BLaER1 treated with 17β-estradiol and CSF1 and Interleukin-3, amounts not matched to agents 10 nM and 100 nM (cell line): Measurements from ENCODE around the gene HEPHL1.

Source experiments
- H3K27ac ChIP-seq, 11 experiments: shearing (Covaris generic); formaldehyde crosslinking; 2 replicates each; pipeline ENCODE4 v1.8.1; 2022
- H3K27me3 ChIP-seq, 11 experiments: shearing (Covaris generic); formaldehyde crosslinking; 2 replicates each; pipeline ENCODE4 v1.8.1; 2022
- H3K36me3 ChIP-seq, 11 experiments: shearing (Covaris generic); formaldehyde crosslinking; 2 replicates each; pipeline ENCODE4 v1.8.1; 2022
- H3K4me1 ChIP-seq, 10 experiments: shearing (Covaris generic); formaldehyde crosslinking; 2 replicates each; pipeline ENCODE4 v1.8.1; 2022
- H3K4me2 ChIP-seq, 11 experiments: shearing (Covaris generic); formaldehyde crosslinking; 2 replicates each; pipeline ENCODE4 v1.8.1; 2022
- H3K4me3 ChIP-seq, 10 experiments: shearing (Covaris generic); formaldehyde crosslinking; 2 replicates each; pipeline ENCODE4 v1.8.1; 2022
- H3K9ac ChIP-seq, 11 experiments: shearing (Covaris generic); formaldehyde crosslinking; 2 replicates each; pipeline ENCODE4 v1.8.1; 2022
- H3K9me3 ChIP-seq, 11 experiments: shearing (Covaris generic); formaldehyde crosslinking; replicated peaks in 1 of 11; 2 replicates each; pipeline ENCODE4 v1.8.1; 2022
- H4K20me1 ChIP-seq, 11 experiments: shearing (Covaris generic); formaldehyde crosslinking; 2 replicates each; pipeline ENCODE4 v1.8.1; 2022
- Cebpa-rat ChIP-seq, 11 experiments: shearing (Covaris generic); IDR thresholded peaks; 2 replicates each; pipeline ENCODE4 v1.8.1; 2022

The HEPHL1 gene

GRCh38 chr11:94129512-94130297 lies 108.6 kb downstream of the HEPHL1 start:
- peak overlapping the region; percentile 72 to 94 (median 92) for H3K27ac ChIP-seq
- H3K36me3 ChIP-seq, result peaks cover 0 to 7% (median 0%) of the 10 kb centered on the region in 11 experiments; a peak in 5 of 22 replicates
- H3K4me1 ChIP-seq, result peaks cover 62 to 69% (median 66%) of the 10 kb centered on the region in 10 experiments
- peak overlapping the region; percentile 75 to 95 (median 85) for H3K4me3 ChIP-seq
- peak overlapping the region; percentile 86 to 96 (median 90) for H3K4me2 ChIP-seq
- peaks cover 9 to 15% (median 13%) of the 10 kb centered on the region in 11 experiments; a peak in 20 of 22 replicates for H3K9me3 ChIP-seq
- H3K27me3 ChIP-seq, result no peaks in the 10 kb centered on the region
- no peak for TF ChIP-seq Cebpa-rat (IDR thresholded peaks at IDR 0.05)
- peak overlapping the region; percentile 83 to 96 (median 92) for H3K9ac ChIP-seq
- peaks cover 0 to 54% (median 45%) of the 10 kb centered on the region in 11 experiments; a peak in 19 of 22 replicates for H4K20me1 ChIP-seq

DNA sequence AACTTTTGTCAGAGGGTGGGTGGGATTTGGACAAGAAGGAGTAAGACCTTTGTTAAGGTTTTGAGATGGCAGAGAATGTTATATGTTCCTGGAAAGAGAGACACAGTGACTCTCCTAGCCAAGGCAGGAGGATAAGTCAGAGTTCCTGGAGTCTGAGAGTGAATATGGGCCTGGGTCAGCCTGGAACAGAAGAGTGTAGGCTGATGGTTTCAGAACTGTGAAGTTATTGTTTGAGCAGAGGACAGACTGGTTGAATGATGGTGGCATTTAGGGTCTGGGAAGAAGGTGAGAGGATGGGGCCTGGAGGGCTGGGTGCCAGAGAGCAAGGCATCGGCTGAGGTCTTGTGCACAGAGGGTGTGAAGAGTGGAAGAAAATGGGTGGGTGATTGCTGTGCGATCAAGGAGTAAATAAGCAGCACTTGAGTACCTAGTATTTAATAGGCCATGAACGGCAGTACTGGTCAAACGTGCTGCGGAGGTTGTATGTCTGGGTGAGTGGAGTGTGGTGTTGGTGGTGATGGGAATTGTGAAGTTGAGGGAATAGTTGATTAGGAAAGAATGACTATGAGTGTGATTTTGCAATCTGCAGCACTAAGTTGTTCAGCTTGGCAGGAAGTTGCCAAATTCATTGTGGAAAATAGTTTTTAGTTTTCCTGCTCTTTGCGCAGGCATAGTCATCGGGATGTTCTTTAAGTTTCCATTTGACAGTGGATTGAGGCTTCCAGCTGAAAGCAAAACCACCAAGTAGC lies 109.3 kb downstream of the HEPHL1 start:
- no peaks in the 10 kb centered on the region for H3K27me3 ChIP-seq
- peaks cover 0 to 15% (median 2%) of the 10 kb centered on the region in 11 experiments; a peak in 10 of 22 replicates for H3K36me3 ChIP-seq
- peak overlapping the region; percentile 86 to 96 (median 90) for H3K4me2 ChIP-seq
- H3K9ac ChIP-seq, result peak overlapping the region; percentile 83 to 96 (median 92)
- peak overlapping the region; percentile 75 to 95 (median 85) for H3K4me3 ChIP-seq
- peaks cover 6 to 62% (median 50%) of the 10 kb centered on the region in 11 experiments; a peak in 19 of 22 replicates for H4K20me1 ChIP-seq
- H3K4me1 ChIP-seq, result peaks cover 70 to 76% (median 74%) of the 10 kb centered on the region in 10 experiments
- H3K9me3 ChIP-seq, result peaks cover under 1 to 14% (median 6%) of the 10 kb centered on the region in 11 experiments; a peak in 19 of 22 replicates
- TF ChIP-seq Cebpa-rat (IDR thresholded peaks at IDR 0.05), result peak in 2 of 11 experiments; percentile 54 to 55; a peak in 2 of 22 replicates
- H3K27ac ChIP-seq, result peak overlapping the region; percentile 72 to 94 (median 92); a peak in 20 of 22 replicates

- H3K4me1 ChIP-seq, result peaks cover 77 to 84% (median 81%) of the 10 kb centered on the region in 10 experiments
- peaks cover 0 to 14% (median 8%) of the 10 kb centered on the region in 11 experiments; a peak in 16 of 22 replicates for H3K9me3 ChIP-seq
Measured at GRCh38 chr11:94131047-94131717, 110.0 kb downstream of the HEPHL1 start.

DNA sequence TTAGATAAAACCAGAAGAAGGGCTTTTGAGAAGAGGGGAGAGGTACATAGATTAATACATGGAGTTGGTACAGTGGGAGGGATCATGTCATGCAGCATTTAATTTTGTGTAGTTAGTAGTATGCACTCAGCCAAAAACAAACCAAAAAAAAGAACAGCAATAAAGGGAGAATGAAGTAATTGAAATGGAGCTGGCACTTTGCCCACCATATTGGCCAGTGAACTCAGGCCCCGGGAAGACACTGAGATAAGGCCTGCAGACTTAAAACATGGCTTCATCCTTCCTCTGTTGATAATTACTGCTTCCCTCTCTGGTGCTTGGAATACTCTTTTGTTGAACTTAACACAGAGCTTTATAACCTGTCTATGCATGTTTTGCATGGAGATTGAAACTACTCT lies 110.6 kb downstream of the HEPHL1 start:
- H3K4me3 ChIP-seq, result peak overlapping the region in 7 of 10 experiments; percentile 75 to 95 (median 85); a peak in 9 of 20 replicates
- H3K9ac ChIP-seq, result peak overlapping the region in 4 of 11 experiments; percentile 83 to 90 (median 88); a peak in 4 of 22 replicates
- no peaks in the 10 kb centered on the region for H3K27me3 ChIP-seq
- H3K36me3 ChIP-seq, result peaks cover 0 to 27% (median 10%) of the 10 kb centered on the region in 11 experiments; a peak in 13 of 22 replicates
- TF ChIP-seq Cebpa-rat (IDR thresholded peaks at IDR 0.05), result no peak
- H3K4me2 ChIP-seq, result peak overlapping the region; percentile 86 to 96 (median 90)
- H3K4me1 ChIP-seq, result peaks cover 82 to 88% (median 85%) of the 10 kb centered on the region in 10 experiments
- H3K9me3 ChIP-seq, result peaks cover 1 to 20% (median 13%) of the 10 kb centered on the region in 11 experiments
- peak overlapping the region in 7 of 11 experiments; percentile 13 to 94 (median 91); a peak in 6 of 22 replicates for H3K27ac ChIP-seq
- H4K20me1 ChIP-seq, result peaks cover 7 to 64% (median 50%) of the 10 kb centered on the region in 11 experiments; a peak in 19 of 22 replicates

More at GRCh38 chr11:94131047-94131717, 110.0 kb downstream of the HEPHL1 start:
- Histone ChIP-seq H3K27ac (peak overlapping the region in 9 of 11 experiments; percentile 6 to 94 (median 85); a peak in 11 of 22 replicates), H3K9ac (peak overlapping the region in 7 of 11 experiments; percentile 15 to 95 (median 89); a peak in 9 of 22 replicates), H3K4me2 (peak overlapping the region; percentile 86 to 96 (median 90)), H4K20me1 (peaks cover 7 to 64% (median 50%) of the 10 kb centered on the region in 11 experiments; a peak in 19 of 22 replicates), H3K36me3 (peaks cover 0 to 22% (median 7%) of the 10 kb centered on the region in 11 experiments; a peak in 12 of 22 replicates), H3K27me3 (no peaks in the 10 kb centered on the region), H3K4me3 (peak overlapping the region; percentile 75 to 95 (median 85); a peak in 19 of 20 replicates)
- no peak for TF ChIP-seq Cebpa-rat (IDR thresholded peaks at IDR 0.05)

- peak overlapping the region in 1 of 11 experiments; percentile 15; a peak in 3 of 22 replicates for H3K27ac ChIP-seq
- H3K4me3 ChIP-seq, result peak overlapping the region in 1 of 10 experiments; percentile 85; a peak in 1 of 20 replicates
- H3K27me3 ChIP-seq, result no peaks in the 10 kb centered on the region
- H3K36me3 ChIP-seq, result peaks cover 0 to 31% (median 14%) of the 10 kb centered on the region in 11 experiments; a peak in 16 of 22 replicates
- H3K9me3 ChIP-seq, result peaks cover 6 to 24% (median 17%) of the 10 kb centered on the region in 11 experiments
- H3K4me1 ChIP-seq, result peaks cover 79 to 88% (median 84%) of the 10 kb centered on the region in 10 experiments
- TF ChIP-seq Cebpa-rat (IDR thresholded peaks at IDR 0.05), result no peak
- H3K9ac ChIP-seq, result peak overlapping the region in 1 of 11 experiments; percentile 16; a peak in 1 of 22 replicates
- peaks cover 7 to 64% (median 50%) of the 10 kb centered on the region in 11 experiments; a peak in 19 of 22 replicates for H4K20me1 ChIP-seq
- peak overlapping the region; percentile 86 to 96 (median 90); a peak in 21 of 22 replicates for H3K4me2 ChIP-seq
Measured at GRCh38 chr11:94132152-94132558, 111.0 kb downstream of the HEPHL1 start.

GRCh38 chr11:94132823-94133408 lies 111.8 kb downstream of the HEPHL1 start:
- Histone ChIP-seq H4K20me1 (peaks cover 7 to 64% (median 50%) of the 10 kb centered on the region in 11 experiments; a peak in 19 of 22 replicates), H3K9me3 (peaks cover 13 to 32% (median 25%) of the 10 kb centered on the region in 11 experiments), H3K4me1 (peaks cover 71 to 83% (median 78%) of the 10 kb centered on the region in 10 experiments), H3K36me3 (peaks cover 0 to 35% (median 22%) of the 10 kb centered on the region in 11 experiments; a peak in 18 of 22 replicates), H3K4me3 (no peak overlapping the region), H3K4me2 (peak overlapping the region; percentile 25 to 95 (median 85)), H3K9ac (no peak overlapping the region), H3K27me3 (no peaks in the 10 kb centered on the region), H3K27ac (peak overlapping the region in 4 of 11 experiments; percentile 2 to 43 (median 31); a peak in 2 of 22 replicates)
- TF ChIP-seq Cebpa-rat (IDR thresholded peaks at IDR 0.05), result no peak

DNA sequence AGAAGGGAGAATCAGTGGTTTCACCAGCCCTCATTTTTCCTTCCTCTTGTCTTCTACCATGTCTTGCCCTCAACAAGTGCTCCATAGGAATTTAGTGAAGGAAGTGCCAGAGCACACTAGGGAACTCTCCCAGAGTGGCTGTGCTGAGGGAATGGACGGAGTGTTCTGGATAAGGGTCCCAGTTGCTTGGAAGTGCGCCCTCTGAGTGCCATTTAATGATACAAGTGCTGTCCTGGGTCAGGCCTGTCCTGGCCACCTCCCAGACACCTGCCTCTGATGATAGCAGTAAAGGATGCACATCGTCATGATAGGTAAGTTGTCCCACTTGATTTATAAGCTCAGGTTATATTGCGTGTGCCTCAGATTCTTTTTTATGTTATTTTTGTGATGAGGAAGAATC lies 112.6 kb downstream of the HEPHL1 start:
- H3K4me1 ChIP-seq, result peaks cover 68 to 79% (median 74%) of the 10 kb centered on the region in 10 experiments
- H3K4me3 ChIP-seq, result no peak overlapping the region
- H3K27ac ChIP-seq, result peak overlapping the region in 5 of 11 experiments; percentile 7 to 83 (median 71); a peak in 4 of 22 replicates

More for the DNA sequence above, 112.6 kb downstream of the HEPHL1 start:
- peaks cover 7 to 64% (median 50%) of the 10 kb centered on the region in 11 experiments; a peak in 19 of 22 replicates for H4K20me1 ChIP-seq
- H3K4me2 ChIP-seq, result peak overlapping the region; percentile 25 to 95 (median 85)
- peaks cover 0 to 42% (median 28%) of the 10 kb centered on the region in 11 experiments; a peak in 18 of 22 replicates for H3K36me3 ChIP-seq
- no peaks in the 10 kb centered on the region for H3K27me3 ChIP-seq
- no peak for TF ChIP-seq Cebpa-rat (IDR thresholded peaks at IDR 0.05)
- no peak overlapping the region; a peak in 1 of 22 replicates for H3K9ac ChIP-seq
- H3K9me3 ChIP-seq, result peaks cover 16 to 40% (median 33%) of the 10 kb centered on the region in 11 experiments
